T-helper 1 cell (primary cell): ENCODE measurements around the gene LYPLA2.
"Not testable (repeated sequence)": the region's sequence is repeated elsewhere in the genome, so short reads cannot be mapped to it uniquely, and the experiment has no call there.

Experiments
- DNase-seq, 5 donors: peaks; one replicate each; pipeline ENCODE4 v3.0.0-alpha.2; 2012 to 2020

Gene LYPLA2

GRCh38 chr1:23801338-23801748 lies 10.4 kb downstream of the LYPLA2 start:
- no peak for DNase-seq

- DNase-seq = no peak
Observed at GRCh38 chr1:23801876-23802275, 10.9 kb downstream of the LYPLA2 start.

- DNase-seq = not testable (repeated sequence)
Observed at GRCh38 chr1:23802809-23803342, 11.9 kb downstream of the LYPLA2 start.

GRCh38 chr1:23803674-23804073 lies 12.7 kb downstream of the LYPLA2 start:
- DNase-seq = no peak

GRCh38 chr1:23804183-23804835 lies 13.4 kb downstream of the LYPLA2 start:
- no peak for DNase-seq

- DNase-seq = no peak
Observed at GRCh38 chr1:23805025-23805424, 14.1 kb downstream of the LYPLA2 start.

GRCh38 chr1:23806280-23806679 lies 15.3 kb downstream of the LYPLA2 start:
- DNase-seq = no peak

GRCh38 chr1:23807453-23807852 lies 16.5 kb downstream of the LYPLA2 start:
- DNase-seq = no peak

GRCh38 chr1:23809751-23810171 lies 18.8 kb downstream of the LYPLA2 start:
- peak; percentile 62 to 81 (median 74) for DNase-seq

- DNase-seq = peak in 3 of 5 donors; percentile 37 to 43 (median 39)
Observed at GRCh38 chr1:23810818-23811540, 20.0 kb downstream of the LYPLA2 start.

- DNase-seq = no peak
Observed at GRCh38 chr1:23814016-23814415, 23.1 kb downstream of the LYPLA2 start.

GRCh38 chr1:23816361-23816760 lies 25.4 kb downstream of the LYPLA2 start:
- no peak for DNase-seq

GRCh38 chr1:23816906-23817305 lies 26.0 kb downstream of the LYPLA2 start:
- DNase-seq = no peak

GRCh38 chr1:23817633-23818032 lies 26.7 kb downstream of the LYPLA2 start:
- no peak for DNase-seq

GRCh38 chr1:23823767-23824166 lies 32.8 kb downstream of the LYPLA2 start:
- DNase-seq = no peak

- no peak for DNase-seq
Observed at GRCh38 chr1:23824711-23825075, 33.7 kb downstream of the LYPLA2 start.

GRCh38 chr1:23825076-23825761 lies 34.3 kb downstream of the LYPLA2 start, which contains the start of gene HMGCL:
HMGCL (minus strand) TSS chr1:23825429; CDS start chr1:23825415, 14 bp downstream.
- peak; percentile 75 to 90 (median 85) for DNase-seq

- peak in 1 of 5 donors; percentile 16 for DNase-seq
Observed at GRCh38 chr1:23825762-23826522, 35.0 kb downstream of the LYPLA2 start.

GRCh38 chr1:23826590-23826989 lies 35.6 kb downstream of the LYPLA2 start:
- DNase-seq = not testable (repeated sequence)

GRCh38 chr1:23827717-23828116 lies 36.8 kb downstream of the LYPLA2 start:
- no peak for DNase-seq

GRCh38 chr1:23834156-23834555 lies 43.2 kb downstream of the LYPLA2 start:
- not testable (repeated sequence) for DNase-seq

GRCh38 chr1:23836037-23836436 lies 45.1 kb downstream of the LYPLA2 start:
- DNase-seq = no peak

GRCh38 chr1:23837908-23838307 lies 47.0 kb downstream of the LYPLA2 start:
- no peak for DNase-seq
